GM20000 (cell line): ENCODE data around the gene ADAMTS1.
"Not testable (repeated sequence)": the region's sequence is repeated elsewhere in the genome, so short reads cannot be mapped to it uniquely, and the experiment has no call there.

Source experiments
- DNase-seq: peaks from one replicate; pipeline ENCODE4 v3.0.0; 2012; ENCODE audit warnings: low spot score
- CTCF ChIP-seq: IDR thresholded peaks from 2 replicates; pipeline ENCODE4 v1.5.1; 2012; ENCODE audit warnings: mild to moderate bottlenecking, control low read depth; ENCODE audit errors: extremely low read depth, missing control alignments

The ADAMTS1 gene

GRCh38 chr21:26881504-26882228 is 36.5 kb upstream of the ADAMTS1 start:
- no peak for TF ChIP-seq CTCF
- no peak for DNase-seq

GRCh38 chr21:26877018-26877417 is 31.8 kb upstream of the ADAMTS1 start:
- TF ChIP-seq CTCF = no peak
- no peak for DNase-seq

GRCh38 chr21:26874347-26874746 is 29.1 kb upstream of the ADAMTS1 start:
- no peak for TF ChIP-seq CTCF
- DNase-seq = no peak

- DNase-seq = no peak
- TF ChIP-seq CTCF = no peak
These were observed 20.6 kb upstream of the ADAMTS1 start for GRCh38 chr21:26865857-26866256.

GRCh38 chr21:26856871-26857350 is 11.7 kb upstream of the ADAMTS1 start:
- DNase-seq = not testable (repeated sequence)

- DNase-seq = not testable (repeated sequence)
These were observed 9.5 kb upstream of the ADAMTS1 start for GRCh38 chr21:26854695-26855094.

GRCh38 chr21:26852423-26852822 is 7.2 kb upstream of the ADAMTS1 start:
- no peak for TF ChIP-seq CTCF
- no peak for DNase-seq

GRCh38 chr21:26851109-26851944 is 6.1 kb upstream of the ADAMTS1 start:
- TF ChIP-seq CTCF = no peak
- DNase-seq = no peak
